ENCODE data around the gene ASTN2. TPM values are rescaled to one million over a fixed set of nuclear protein-coding genes. Genes with fewer than 3 reads are reported as not detected.

The ASTN2 gene
- total and polyA plus RNA-seq, 4 donors: 0.57 to 2.9 (median 1.4) TPM

- no peak overlapping the region for H3K27ac ChIP-seq (ENCODE audit: low read depth in 1 of 2, low read length in 2 of 2)
These were observed 651.1 kb downstream of the ASTN2 start for GRCh38 chr9:116763770-116764169.

DNA sequence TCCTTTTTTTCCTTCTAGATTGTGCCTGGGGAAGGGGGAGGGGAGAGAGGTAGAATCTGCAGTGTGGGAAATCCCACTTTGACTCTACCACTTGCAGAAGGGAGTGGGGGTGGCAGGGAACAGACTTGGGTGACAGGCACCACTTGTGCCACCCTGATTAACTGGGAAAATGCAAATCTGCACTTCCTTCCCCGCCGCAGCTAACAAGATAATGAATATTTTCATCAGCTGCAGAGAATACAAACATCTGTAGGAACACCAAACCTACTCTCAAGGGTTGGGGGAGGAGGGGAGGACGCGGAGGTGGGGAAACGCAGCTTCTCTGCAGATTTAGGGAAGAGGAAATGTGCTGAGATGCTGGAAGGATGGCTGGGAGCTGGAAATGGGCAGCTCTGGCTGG, 654.2 kb downstream of the ASTN2 start:
- no peaks in the 10 kb centered on the region for H3K27me3 ChIP-seq (ENCODE audit: control insufficient read depth in 4 of 4, insufficient read depth in 4 of 4, low read length in 3 of 4)
- WGBS: 54% methylated on average over 5 of the region's 5 CpGs
- H3K9ac ChIP-seq (ENCODE audit: low read depth in 1 of 2, low read length in 2 of 2): no peak overlapping the region
- no peaks in the 10 kb centered on the region for H3K36me3 ChIP-seq (ENCODE audit: control insufficient read depth in 4 of 4, insufficient read depth in 3 of 4, low read depth in 1 of 4, low read length in 3 of 4)
- peaks cover 0 to 3% (median under 1%) of the 10 kb centered on the region in 4 donors for H3K9me3 ChIP-seq (ENCODE audit: control insufficient read depth in 4 of 4, low read length in 3 of 4)
- TF ChIP-seq, protein P1, sequence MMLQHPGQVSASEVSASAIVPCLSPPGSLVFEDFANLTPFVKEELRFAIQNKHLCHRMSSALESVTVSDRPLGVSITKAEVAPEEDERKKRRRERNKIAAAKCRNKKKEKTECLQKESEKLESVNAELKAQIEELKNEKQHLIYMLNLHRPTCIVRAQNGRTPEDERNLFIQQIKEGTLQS (IDR thresholded peaks at IDR 0.05): no peak
- TF ChIP-seq NR2F2 (IDR thresholded peaks at IDR 0.05) (no peak), RXRA (IDR thresholded peaks at IDR 0.05) (no peak), YY1 (IDR thresholded peaks at IDR 0.05) (no peak), HNF4G (IDR thresholded peaks at IDR 0.05) (no peak), SP1 (IDR thresholded peaks at IDR 0.05) (no peak), MAX (IDR thresholded peaks at IDR 0.05) (no peak), RAD21 (IDR thresholded peaks at IDR 0.05) (no peak), FOXA2 (IDR thresholded peaks at IDR 0.05) (no peak), EGR1 (IDR thresholded peaks at IDR 0.05; ENCODE audit: low read depth in 2 of 2) (no peak), TAF1 (conservative IDR thresholded peaks at IDR 0.05) (no peak), HNF4A (conservative IDR thresholded peaks at IDR 0.05) (no peak), JUND (IDR thresholded peaks at IDR 0.05) (no peak), ZBTB33 (IDR thresholded peaks at IDR 0.05) (no peak), FOXA1 (IDR thresholded peaks at IDR 0.05) (no peak)
- TF ChIP-seq, protein P2, sequence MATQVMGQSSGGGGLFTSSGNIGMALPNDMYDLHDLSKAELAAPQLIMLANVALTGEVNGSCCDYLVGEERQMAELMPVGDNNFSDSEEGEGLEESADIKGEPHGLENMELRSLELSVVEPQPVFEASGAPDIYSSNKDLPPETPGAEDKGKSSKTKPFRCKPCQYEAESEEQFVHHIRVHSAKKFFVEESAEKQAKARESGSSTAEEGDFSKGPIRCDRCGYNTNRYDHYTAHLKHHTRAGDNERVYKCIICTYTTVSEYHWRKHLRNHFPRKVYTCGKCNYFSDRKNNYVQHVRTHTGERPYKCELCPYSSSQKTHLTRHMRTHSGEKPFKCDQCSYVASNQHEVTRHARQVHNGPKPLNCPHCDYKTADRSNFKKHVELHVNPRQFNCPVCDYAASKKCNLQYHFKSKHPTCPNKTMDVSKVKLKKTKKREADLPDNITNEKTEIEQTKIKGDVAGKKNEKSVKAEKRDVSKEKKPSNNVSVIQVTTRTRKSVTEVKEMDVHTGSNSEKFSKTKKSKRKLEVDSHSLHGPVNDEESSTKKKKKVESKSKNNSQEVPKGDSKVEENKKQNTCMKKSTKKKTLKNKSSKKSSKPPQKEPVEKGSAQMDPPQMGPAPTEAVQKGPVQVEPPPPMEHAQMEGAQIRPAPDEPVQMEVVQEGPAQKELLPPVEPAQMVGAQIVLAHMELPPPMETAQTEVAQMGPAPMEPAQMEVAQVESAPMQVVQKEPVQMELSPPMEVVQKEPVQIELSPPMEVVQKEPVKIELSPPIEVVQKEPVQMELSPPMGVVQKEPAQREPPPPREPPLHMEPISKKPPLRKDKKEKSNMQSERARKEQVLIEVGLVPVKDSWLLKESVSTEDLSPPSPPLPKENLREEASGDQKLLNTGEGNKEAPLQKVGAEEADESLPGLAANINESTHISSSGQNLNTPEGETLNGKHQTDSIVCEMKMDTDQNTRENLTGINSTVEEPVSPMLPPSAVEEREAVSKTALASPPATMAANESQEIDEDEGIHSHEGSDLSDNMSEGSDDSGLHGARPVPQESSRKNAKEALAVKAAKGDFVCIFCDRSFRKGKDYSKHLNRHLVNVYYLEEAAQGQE (IDR thresholded peaks at IDR 0.05): no peak
- no peak overlapping the region for H3K4me3 ChIP-seq (ENCODE audit: low read depth in 1 of 3, low read length in 3 of 3)
- no peak overlapping the region for H3K27ac ChIP-seq (ENCODE audit: low read depth in 1 of 2, low read length in 2 of 2)
- no peaks in the 10 kb centered on the region for H3K4me1 ChIP-seq (ENCODE audit: control insufficient read depth in 4 of 4, insufficient read depth in 4 of 4, low read length in 3 of 4)
- no peak for DNase-seq (ENCODE audit: low spot score)

More at GRCh38 chr9:116763770-116764169, 651.1 kb downstream of the ASTN2 start:
- Histone ChIP-seq H3K4me3 (ENCODE audit: low read depth in 1 of 3, low read length in 3 of 3) (no peak overlapping the region), H3K9me3 (ENCODE audit: control insufficient read depth in 4 of 4, low read length in 3 of 4) (no peaks in the 10 kb centered on the region), H3K4me1 (ENCODE audit: control insufficient read depth in 4 of 4, insufficient read depth in 4 of 4, low read length in 3 of 4) (no peaks in the 10 kb centered on the region), H3K27me3 (ENCODE audit: control insufficient read depth in 4 of 4, insufficient read depth in 4 of 4, low read length in 3 of 4) (no peaks in the 10 kb centered on the region), H3K9ac (ENCODE audit: low read depth in 1 of 2, low read length in 2 of 2) (no peak overlapping the region), H3K36me3 (ENCODE audit: control insufficient read depth in 4 of 4, insufficient read depth in 3 of 4, low read depth in 1 of 4, low read length in 3 of 4) (no peaks in the 10 kb centered on the region)
- DNase-seq (ENCODE audit: low spot score): no peak
- 79% methylated on average over 2 of the region's 2 CpGs for WGBS
- TF ChIP-seq GABPA (IDR thresholded peaks at IDR 0.05 in 1 of 2, conservative IDR thresholded peaks at IDR 0.05 in 1 of 2) (no peak), RAD21 (IDR thresholded peaks at IDR 0.05) (no peak), HNF4A (conservative IDR thresholded peaks at IDR 0.05) (no peak), SP1 (IDR thresholded peaks at IDR 0.05) (no peak), ZBTB33 (IDR thresholded peaks at IDR 0.05) (no peak), EGR1 (IDR thresholded peaks at IDR 0.05; ENCODE audit: low read depth in 2 of 2) (no peak)

Measured in liver (tissue), 9 donors.